Measurements from ENCODE around the gene NNAT. TPM values are rescaled to one million over a fixed set of nuclear protein-coding genes. Genes with fewer than 3 reads are reported as not detected.

Gene NNAT
- total RNA-seq, 4 donors from 2014 or later, result not detected

GRCh38 chr20:37566590-37567330 lies 45.7 kb downstream of the NNAT start:
- TF ChIP-seq POLR2A (IDR thresholded peaks at IDR 0.05), result no peak
- no peak for TF ChIP-seq CTCF (IDR thresholded peaks at IDR 0.05)
- H3K27me3 ChIP-seq, result peaks cover 0 to 4% of the 10 kb centered on the region in 2 donors
- H3K4me1 ChIP-seq, result peaks cover 0 to 8% (median 0%) of the 10 kb centered on the region in 4 donors
- H3K9me3 ChIP-seq, result no peaks in the 10 kb centered on the region
- peak in 1 of 3 donors; percentile 22 for DNase-seq
- H3K27ac ChIP-seq, result no peak overlapping the region
- no peaks in the 10 kb centered on the region for H3K36me3 ChIP-seq
- no peak overlapping the region for H3K4me3 ChIP-seq

GRCh38 chr20:37567331-37567665 lies 46.2 kb downstream of the NNAT start:
- DNase-seq, result peak in 1 of 3 donors; percentile 24
- H3K9me3 ChIP-seq, result no peaks in the 10 kb centered on the region
- no peak overlapping the region for H3K27ac ChIP-seq
- H3K36me3 ChIP-seq, result no peaks in the 10 kb centered on the region
- H3K4me3 ChIP-seq, result no peak overlapping the region
- TF ChIP-seq CTCF (IDR thresholded peaks at IDR 0.05), result no peak
- TF ChIP-seq POLR2A (IDR thresholded peaks at IDR 0.05), result no peak
- peaks cover 0 to 8% (median 0%) of the 10 kb centered on the region in 4 donors for H3K4me1 ChIP-seq
- H3K27me3 ChIP-seq, result peaks cover 0 to 4% of the 10 kb centered on the region in 2 donors

GRCh38 chr20:37567671-37568588 lies 46.9 kb downstream of the NNAT start:
- H3K9me3 ChIP-seq, result no peaks in the 10 kb centered on the region
- no peak overlapping the region for H3K4me3 ChIP-seq
- peaks cover 0 to 4% of the 10 kb centered on the region in 2 donors for H3K27me3 ChIP-seq
- peak in 1 of 3 donors; percentile 25 for DNase-seq
- TF ChIP-seq POLR2A (IDR thresholded peaks at IDR 0.05) (no peak), CTCF (IDR thresholded peaks at IDR 0.05) (no peak)
- H3K36me3 ChIP-seq, result no peaks in the 10 kb centered on the region
- peaks cover 0 to 8% (median 0%) of the 10 kb centered on the region in 4 donors for H3K4me1 ChIP-seq
- no peak overlapping the region for H3K27ac ChIP-seq

- Histone ChIP-seq H3K4me3 (no peak overlapping the region), H3K4me1 (no peaks in the 10 kb centered on the region), H3K27me3 (no peaks in the 10 kb centered on the region), H3K27ac (no peak overlapping the region), H3K36me3 (no peaks in the 10 kb centered on the region), H3K9me3 (no peaks in the 10 kb centered on the region)
- DNase-seq, result no peak
- no peak for TF ChIP-seq CTCF (IDR thresholded peaks at IDR 0.05)
- TF ChIP-seq POLR2A (IDR thresholded peaks at IDR 0.05), result no peak
Observed at GRCh38 chr20:37570419-37570818, 49.4 kb downstream of the NNAT start.

- DNase-seq, result peak in 1 of 3 donors; percentile 8
- TF ChIP-seq POLR2A (IDR thresholded peaks at IDR 0.05) (no peak), CTCF (IDR thresholded peaks at IDR 0.05) (no peak)
- H3K4me1 ChIP-seq, result no peaks in the 10 kb centered on the region
- no peaks in the 10 kb centered on the region for H3K9me3 ChIP-seq
- no peaks in the 10 kb centered on the region for H3K36me3 ChIP-seq
- no peak overlapping the region for H3K4me3 ChIP-seq
- no peak overlapping the region for H3K27ac ChIP-seq
- no peaks in the 10 kb centered on the region for H3K27me3 ChIP-seq
Observed at GRCh38 chr20:37571033-37571432, 50.0 kb downstream of the NNAT start.

Other genes with a start within 250 kb of the NNAT start
- gene MANBAL, start 231.6 kb upstream of the NNAT start, total RNA-seq, result 10 to 100 TPM; 19.8 to 31.4 (median 24.8) TPM
- 100 to 1,000 TPM in 3 of 4 donors, 10 to 100 TPM in 1; 85.8 to 187 (median 146) TPM for gene SRC, start 175.1 kb upstream of the NNAT start, total RNA-seq
- gene BLCAP, start 6.6 kb downstream of the NNAT start, total RNA-seq, result 100 to 1,000 TPM in 3 of 4 donors, 10 to 100 TPM in 1; 44.6 to 129 (median 118) TPM
- gene CTNNBL1, start 172.8 kb downstream of the NNAT start, total RNA-seq, result 10 to 100 TPM; 16.3 to 30.2 (median 23.6) TPM

Data from Peyer's patch (tissue), 4 donors.